Stimulated activated CD4-positive, alpha-beta T cell treated with anti-CD3 and anti-CD28 coated beads, Interleukin-1b, Interleukin-23, amount 100 ng/mL, for 1 hour (primary cell): ENCODE data around the gene TTC34.

Experiments
- DNase-seq, 2 donors: peaks; one replicate each; pipeline ENCODE4 v3.0.0-alpha.2; 2020; ENCODE audit warnings: low read depth in 2 of 2

TTC34 gene

GRCh38 chr1:2641381-2642130 lies 159.9 kb downstream of the TTC34 start:
- no peak for DNase-seq

DNA sequence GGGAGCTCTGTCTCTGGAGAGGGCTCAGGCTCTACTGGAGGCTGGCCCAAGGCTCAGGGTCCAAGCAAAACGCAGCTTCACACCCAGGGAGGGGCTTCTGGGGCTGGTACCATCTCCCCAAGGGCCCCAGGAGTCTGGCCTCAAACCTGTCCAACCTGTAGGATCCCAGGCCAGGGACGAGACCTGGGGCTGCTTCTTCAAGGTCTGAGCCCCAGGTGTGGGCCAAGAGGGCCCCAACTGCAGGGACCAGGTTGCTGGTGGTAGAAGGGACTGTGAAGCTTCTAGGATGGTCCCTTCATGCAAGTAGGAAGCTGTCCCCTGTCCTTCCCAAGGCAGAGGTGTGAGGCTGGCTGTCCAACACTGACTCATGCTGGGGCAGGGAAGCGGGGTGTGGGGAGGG lies 160.9 kb downstream of the TTC34 start:
- DNase-seq = no peak

DNA sequence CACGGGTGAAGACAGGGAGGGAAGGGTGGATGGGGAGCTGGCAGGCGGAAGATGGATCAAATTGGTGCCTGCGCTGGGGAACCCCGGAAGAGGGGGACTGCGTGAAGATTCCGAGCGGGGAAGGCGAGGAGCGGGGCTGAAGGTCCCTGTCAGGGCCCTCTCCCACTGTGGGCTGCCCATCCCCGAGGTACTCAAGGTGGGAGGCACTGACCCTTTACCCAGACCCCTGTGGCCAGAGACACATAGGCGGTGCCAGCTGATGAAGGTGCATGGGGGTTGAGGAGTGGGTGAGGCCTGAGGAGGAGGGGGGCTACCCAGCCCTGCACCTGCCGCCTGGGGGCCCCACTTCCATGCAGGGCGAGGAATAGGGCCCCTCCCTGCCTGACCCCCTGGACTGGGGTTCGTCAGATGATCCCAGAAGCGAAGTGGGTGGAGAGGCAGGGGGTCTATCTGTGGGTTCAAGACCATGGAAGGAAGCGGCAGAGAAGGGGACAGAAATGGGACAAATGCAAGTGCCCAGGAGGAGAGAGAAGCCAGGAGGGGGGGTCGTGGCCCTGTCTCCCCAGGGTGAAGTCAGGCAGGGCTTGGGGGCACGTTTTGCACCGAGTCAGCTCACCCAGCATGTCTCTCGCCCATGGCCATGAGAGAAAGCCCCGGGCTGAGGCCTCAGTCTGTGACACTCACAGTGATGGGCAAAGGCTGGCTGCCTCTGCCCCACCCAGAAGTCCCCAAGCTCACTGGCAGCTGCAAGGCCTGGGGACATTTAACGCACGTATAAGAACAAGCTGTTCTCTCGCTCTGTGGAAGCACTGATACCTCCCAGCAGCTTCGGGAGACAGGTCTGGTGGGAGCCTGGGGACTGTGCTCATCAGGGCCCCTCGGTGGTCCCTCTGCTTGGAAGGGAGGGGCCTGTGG lies 161.6 kb downstream of the TTC34 start:
- no peak for DNase-seq

DNA sequence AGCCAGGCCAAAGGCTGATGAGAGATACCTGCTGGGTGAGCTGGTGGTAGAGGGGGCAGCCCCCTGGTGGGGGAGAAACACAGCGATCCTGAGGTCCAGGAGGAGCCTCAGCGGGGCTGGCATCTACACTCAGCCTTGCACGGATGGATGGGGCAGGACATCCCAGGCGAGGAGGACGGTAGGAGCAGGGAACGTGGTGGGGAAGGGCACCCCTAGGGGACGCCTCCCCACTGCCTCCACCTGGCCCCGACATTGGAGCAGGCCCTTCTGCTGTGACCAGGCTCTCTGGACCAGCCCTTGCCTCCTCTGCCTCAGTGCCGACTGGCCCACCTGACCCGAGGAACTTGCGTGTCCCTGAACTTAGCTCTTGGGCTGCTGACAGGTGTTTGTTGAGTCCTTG lies 162.3 kb downstream of the TTC34 start:
- no peak for DNase-seq

- DNase-seq = no peak
Measured at GRCh38 chr1:2638466-2639115, 162.9 kb downstream of the TTC34 start.

DNA sequence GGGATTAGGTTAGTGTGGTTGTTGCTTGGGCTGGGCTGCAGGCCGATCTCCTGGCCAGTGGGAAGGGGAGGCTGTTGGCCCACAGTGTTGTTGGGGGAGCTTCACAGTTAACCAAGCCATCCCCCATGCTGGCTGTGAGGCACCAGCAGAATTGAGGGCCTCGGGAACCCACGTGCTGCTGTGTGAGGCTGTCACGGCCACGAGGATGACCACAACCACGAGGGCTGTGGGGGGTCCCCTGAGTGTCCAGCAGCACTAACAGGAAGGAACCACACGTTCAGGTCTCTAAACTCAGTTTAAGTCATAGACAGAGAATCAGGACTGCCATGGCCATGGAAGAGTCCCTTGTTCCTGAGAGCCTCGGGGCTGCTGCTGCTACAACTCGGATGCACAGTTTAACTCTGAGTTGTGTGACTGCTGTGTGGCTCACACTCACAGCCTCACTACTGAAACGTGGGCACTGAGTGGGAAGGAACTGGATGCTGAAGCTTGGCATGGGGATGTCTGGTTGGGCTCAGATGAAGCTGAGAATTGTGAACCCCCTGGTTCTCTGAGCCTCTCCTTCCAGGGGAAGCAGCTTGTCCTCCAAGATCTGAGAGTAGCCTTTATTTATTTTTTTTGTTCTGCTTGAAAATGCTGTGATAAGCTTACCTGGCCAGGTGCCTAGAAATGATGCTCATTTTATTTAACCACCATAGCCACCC lies 163.9 kb downstream of the TTC34 start:
- no peak for DNase-seq

DNA sequence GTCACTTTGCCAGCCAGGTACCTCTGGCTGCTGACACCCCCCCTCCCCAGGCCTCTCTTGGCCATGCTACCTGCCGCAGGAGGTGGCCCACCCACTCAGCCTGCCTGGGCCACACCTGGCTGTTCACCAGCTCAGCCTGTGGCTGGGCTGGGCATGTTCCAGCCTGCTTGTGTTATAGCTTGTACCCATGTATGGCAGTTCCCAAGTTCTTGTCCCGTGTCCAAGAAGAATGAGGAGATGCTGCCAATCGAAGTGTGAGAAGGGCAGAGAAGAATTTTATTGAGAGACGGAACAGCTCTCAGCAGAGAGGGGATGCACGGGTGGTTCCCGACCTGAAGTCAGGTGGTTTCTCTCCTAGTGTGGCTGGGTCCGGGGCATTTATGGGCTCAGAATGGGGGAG lies 164.8 kb downstream of the TTC34 start:
- DNase-seq = no peak

GRCh38 chr1:2635361-2636010 lies 166.0 kb downstream of the TTC34 start:
- no peak for DNase-seq

GRCh38 chr1:2633936-2634491 lies 167.5 kb downstream of the TTC34 start:
- no peak for DNase-seq

- no peak for DNase-seq
Measured at GRCh38 chr1:2633366-2633935, 168.0 kb downstream of the TTC34 start.

GRCh38 chr1:2632561-2633361 lies 168.7 kb downstream of the TTC34 start, which contains the start of gene MMEL1:
Gene MMEL1 (minus strand): TSS chr1:2633016. CDS start chr1:2629484, 3,532 bp downstream.
- no peak for DNase-seq

DNA sequence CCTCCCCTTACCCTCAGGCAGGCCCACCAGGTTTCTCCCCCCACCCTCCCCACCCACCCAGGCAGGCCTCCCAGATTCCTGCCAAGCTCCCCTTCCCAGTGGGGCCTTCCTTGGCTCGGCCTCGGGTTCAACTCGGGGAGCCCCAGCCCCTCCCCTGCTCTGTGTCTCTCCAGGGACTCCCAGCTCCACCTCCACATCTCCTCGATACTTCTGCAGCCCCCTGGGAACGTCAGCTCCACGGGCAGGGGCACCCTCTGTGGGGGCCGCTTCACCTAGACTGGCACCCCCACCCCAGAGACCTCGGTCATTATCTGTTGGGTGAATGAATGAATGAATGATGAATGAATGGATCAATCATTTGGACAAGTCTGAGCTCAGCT lies 169.5 kb downstream of the TTC34 start:
- no peak for DNase-seq

DNA sequence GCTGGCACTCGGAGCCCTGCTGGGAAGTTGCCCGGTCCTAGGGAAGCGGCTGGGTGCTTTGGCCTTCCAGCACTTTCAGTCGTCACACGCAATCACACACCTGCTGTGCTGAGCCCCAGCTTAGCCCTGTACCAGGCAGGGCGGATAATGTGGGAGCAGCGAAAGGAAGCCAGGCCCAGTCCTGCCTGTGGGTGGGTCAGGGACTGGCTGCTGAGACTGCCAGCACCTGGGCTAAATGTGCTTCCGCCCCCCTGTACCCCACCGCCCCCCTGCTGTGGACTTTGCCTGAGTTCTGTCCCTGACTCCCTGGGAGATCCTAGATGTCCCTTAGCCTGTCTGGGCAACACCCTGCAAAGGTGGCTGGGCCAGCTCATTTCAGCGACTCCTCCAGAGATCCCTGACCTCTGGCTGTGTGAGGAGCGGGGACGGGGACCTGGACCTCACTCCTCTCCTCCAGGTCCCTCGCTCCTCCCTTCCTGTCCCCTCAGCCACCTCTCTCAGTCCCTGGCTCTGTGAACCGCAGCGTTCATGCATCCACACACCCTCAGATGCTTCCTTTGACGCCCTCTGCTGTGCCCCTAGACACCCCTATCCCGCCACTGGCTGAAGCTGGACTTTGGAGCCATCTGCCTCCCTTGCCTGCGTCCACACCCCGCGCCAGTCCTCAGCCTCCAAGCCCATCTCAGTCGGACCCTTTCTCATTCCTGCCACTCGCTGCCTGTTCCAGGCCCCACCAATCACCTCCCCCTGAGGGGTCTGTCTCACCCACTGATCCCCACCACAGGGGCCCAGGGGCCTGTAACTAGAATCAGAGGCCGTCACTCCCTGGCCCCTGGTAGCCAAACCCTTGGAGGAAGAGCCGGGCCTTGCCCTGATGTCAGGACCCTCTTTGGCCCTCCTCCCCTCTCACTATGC lies 170.1 kb downstream of the TTC34 start:
- DNase-seq = no peak

DNA sequence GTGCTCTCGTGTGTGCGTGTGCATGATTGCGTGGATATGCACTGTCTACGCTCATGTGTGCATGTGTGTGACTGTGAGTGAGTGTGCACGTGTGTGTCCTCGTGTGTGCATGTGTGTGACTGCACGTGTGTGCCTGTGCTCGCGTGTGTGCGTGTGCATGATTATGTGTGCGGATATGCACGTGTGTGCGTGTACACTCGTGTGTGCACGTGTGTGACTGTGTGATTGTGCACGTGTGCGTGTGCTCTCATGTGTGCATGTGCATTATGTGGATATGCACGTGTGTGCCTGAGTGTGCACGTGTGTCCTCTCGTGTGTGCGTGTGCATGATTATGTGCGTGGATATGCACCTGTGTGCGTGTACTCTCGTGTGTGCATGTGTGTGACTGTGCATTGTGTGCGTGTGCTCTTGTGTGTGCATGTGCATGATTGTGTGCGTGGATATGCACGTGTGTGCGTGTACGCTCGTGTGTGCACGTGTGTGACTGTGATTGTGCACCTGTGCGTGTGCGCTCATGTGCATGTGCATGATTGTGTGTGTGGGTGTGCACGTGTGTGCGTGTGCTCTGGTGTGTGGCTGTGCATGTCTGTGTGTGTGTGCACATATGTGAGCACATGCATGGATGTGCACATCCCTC lies 170.9 kb downstream of the TTC34 start:
- no peak for DNase-seq

- DNase-seq = no peak
Measured at GRCh38 chr1:2629627-2630497, 171.6 kb downstream of the TTC34 start.

DNA sequence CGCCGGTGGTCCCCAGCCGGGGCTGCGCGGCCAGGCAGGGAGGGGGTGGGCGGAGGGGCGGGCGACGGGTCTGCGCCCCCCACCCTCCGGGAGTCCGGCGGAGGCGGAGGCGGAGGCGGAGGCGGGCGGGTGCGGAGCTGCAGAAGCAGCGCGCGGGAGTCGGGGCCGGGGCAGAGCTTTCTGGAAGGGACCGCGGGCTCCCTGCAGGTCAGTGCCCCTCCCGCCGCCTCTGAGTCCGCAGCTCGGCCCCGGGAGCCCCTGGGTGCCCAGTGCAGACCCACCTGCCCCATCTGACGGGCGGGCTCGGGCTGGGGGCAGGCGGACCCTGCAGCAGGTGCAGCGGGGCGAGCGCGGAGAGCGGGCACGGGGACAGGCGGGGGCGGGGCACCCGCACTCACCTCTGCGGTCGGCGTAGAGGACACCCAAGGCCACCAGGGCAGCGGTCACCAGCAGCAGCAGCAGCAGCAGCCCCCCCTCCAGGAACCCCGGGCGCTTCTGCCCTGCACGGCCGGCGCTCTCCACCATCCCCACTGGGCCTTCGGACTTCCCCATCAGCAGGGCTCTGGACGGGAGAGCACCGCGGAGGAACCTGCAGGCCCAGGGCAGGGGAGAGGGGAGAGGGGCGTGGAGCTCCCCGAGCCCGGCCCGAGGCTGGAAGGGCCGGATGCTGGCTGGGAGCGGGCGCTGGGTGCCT lies 172.4 kb downstream of the TTC34 start:
- DNase-seq = no peak
